IMR-90 (cell line): ENCODE measurements around the gene IFI44. TPM values are rescaled to one million over a fixed set of nuclear protein-coding genes. Genes with fewer than 3 reads are reported as not detected.

Source experiments
- ATAC-seq: fragments of 200-7000 bp; cut with Tn5 transposase; 2 replicates; pipeline ENCODE4 v1.9.1; 2020; ENCODE audit warnings: low read depth, mild to moderate bottlenecking, moderate library complexity
- BruUV-seq: library from RNA; stranded (reverse); fragments of 400-500 nt; replicated peaks from 2 replicates; lab custom pipeline; 2021; lab: Mats Ljungman, UMichigan
- CTCF ChIA-PET: fragments of 300-600 bp; formaldehyde crosslinking; extraction: SDS; loops from one replicate; lab custom pipeline; 2021; ENCODE audit warnings: antibody characterized with exemption; lab: Yijun Ruan, JAX
- POLR2A ChIA-PET: fragments of 300-600 bp; sonication (Branson Sonifier 250); formaldehyde crosslinking; loops from one replicate; lab custom pipeline; 2022; ENCODE audit warnings: antibody characterized with exemption; ENCODE audit not compliant: unreplicated experiment; lab: Charles Lee
- DNase-seq: peaks from one replicate; pipeline ENCODE4 v3.0.0; 2013
- H2AFZ ChIP-seq: replicated peaks from 2 replicates; pipeline ENCODE3; 2013; ENCODE audit warnings: low read length, mild to moderate bottlenecking; ENCODE audit not compliant: poor library complexity
- H2AK5ac ChIP-seq: 2 replicates; pipeline ENCODE4 v1.6.1; 2013; ENCODE audit warnings: low read depth, low read length, inconsistent platforms
- H2AK9ac ChIP-seq: replicated peaks from 2 replicates; pipeline ENCODE3; 2013; ENCODE audit warnings: mild to moderate bottlenecking, low read depth, low read length, moderate library complexity; ENCODE audit not compliant: poor library complexity
- H2BK120ac ChIP-seq: 2 replicates; pipeline ENCODE4 v1.6.1; 2013; ENCODE audit warnings: low read depth, low read length, inconsistent platforms
- H2BK15ac ChIP-seq: 3 replicates; pipeline ENCODE4 v1.6.1; 2013; ENCODE audit warnings: low read depth, low read length, inconsistent platforms
- H2BK20ac ChIP-seq: 2 replicates; pipeline ENCODE4 v1.6.1; 2013; ENCODE audit warnings: low read depth, mild to moderate bottlenecking, inconsistent platforms, low read length, moderate library complexity
- H2BK5ac ChIP-seq: 2 replicates; pipeline ENCODE4 v1.6.1; 2013; ENCODE audit warnings: mild to moderate bottlenecking, low read depth, low read length, inconsistent platforms; ENCODE audit not compliant: poor library complexity, severe bottlenecking
- H3K14ac ChIP-seq: replicated peaks from 2 replicates; pipeline ENCODE4 v1.6.1; 2013; ENCODE audit warnings: low read depth, low read length, inconsistent platforms
- H3K18ac ChIP-seq: 2 replicates; pipeline ENCODE4 v1.6.1; 2013; ENCODE audit warnings: low read depth, low read length, control low read depth
- H3K23ac ChIP-seq: 2 replicates; pipeline ENCODE4 v1.6.1; 2013; ENCODE audit warnings: low read depth, low read length, inconsistent platforms
- H3K27ac ChIP-seq: 2 replicates; pipeline ENCODE4 v1.5.1; 2013; ENCODE audit warnings: mild to moderate bottlenecking, control low read depth, low read length; ENCODE audit not compliant: insufficient read depth
- H3K27me3 ChIP-seq: 2 replicates; pipeline ENCODE4 v1.6.1; 2013; ENCODE audit warnings: low read length; ENCODE audit not compliant: control insufficient read depth, insufficient read depth
- H3K36me3 ChIP-seq: 2 replicates; pipeline ENCODE4 v1.6.1; 2013; ENCODE audit warnings: low read length, mixed read lengths; ENCODE audit not compliant: control insufficient read depth, insufficient read depth
- H3K4ac ChIP-seq: 2 replicates; pipeline ENCODE4 v1.6.1; 2013; ENCODE audit warnings: low read depth, low read length, inconsistent platforms
- H3K4me1 ChIP-seq: 2 replicates; pipeline ENCODE4 v1.6.1; 2013; ENCODE audit warnings: low read length, mixed read lengths; ENCODE audit not compliant: control insufficient read depth, insufficient read depth
- H3K4me2 ChIP-seq: 2 replicates; pipeline ENCODE4 v1.6.1; 2013; ENCODE audit warnings: low read depth, mild to moderate bottlenecking, control low read depth, low read length, moderate library complexity
- H3K4me3 ChIP-seq: 2 replicates; pipeline ENCODE4 v1.5.1; 2013; ENCODE audit warnings: low read depth, mild to moderate bottlenecking, control low read depth, low read length, moderate library complexity; ENCODE audit not compliant: insufficient read depth
- H3K56ac ChIP-seq: 2 replicates; pipeline ENCODE4 v1.6.1; 2013; ENCODE audit warnings: low read length, inconsistent platforms; ENCODE audit not compliant: insufficient read depth; ENCODE audit errors: extremely low read depth
- H3K79me1 ChIP-seq, 2 experiments: 2 replicates each; pipeline ENCODE4 v1.6.1; 2013; ENCODE audit warnings: low read length in 2 of 2, inconsistent platforms in 1 of 2, low read depth in 1 of 2
- H3K9ac ChIP-seq: 2 replicates; pipeline ENCODE4 v1.6.1; 2013; ENCODE audit warnings: low read depth, low read length, control low read depth
- H3K9me1 ChIP-seq: 2 replicates; pipeline ENCODE4 v1.6.1; 2013; ENCODE audit warnings: low read length, inconsistent platforms; ENCODE audit not compliant: insufficient read depth
- H3K9me3 ChIP-seq: 2 replicates; pipeline ENCODE4 v1.6.1; 2013; ENCODE audit warnings: low read length; ENCODE audit not compliant: control insufficient read depth, insufficient read depth
- H4K20me1 ChIP-seq: 2 replicates; pipeline ENCODE4 v1.6.1; 2013; ENCODE audit warnings: low read length, inconsistent platforms; ENCODE audit not compliant: insufficient read depth
- H4K5ac ChIP-seq: 2 replicates; pipeline ENCODE4 v1.6.1; 2013; ENCODE audit warnings: mild to moderate bottlenecking, low read depth, low read length, control low read depth
- H4K8ac ChIP-seq, 2 experiments: 2 replicates each; pipeline ENCODE4 v1.6.1; 2013; ENCODE audit warnings: low read depth in 2 of 2, low read length in 2 of 2, control low read depth in 1 of 2, inconsistent platforms in 1 of 2
- H4K91ac ChIP-seq: 2 replicates; pipeline ENCODE4 v1.6.1; 2013; ENCODE audit warnings: low read depth, low read length, inconsistent platforms; ENCODE audit not compliant: insufficient read depth
- BHLHE40 ChIP-seq: fragments of 150-350 bp; IDR thresholded peaks from 2 replicates; pipeline ENCODE4 v1.6.1; 2016; ENCODE audit warnings: mild to moderate bottlenecking, low read depth, low read length
- CEBPB ChIP-seq: IDR thresholded peaks from 2 replicates; pipeline ENCODE4 v1.6.1; 2012; ENCODE audit warnings: low read depth, low read length, improper control_type of control experiment
- CHD1 ChIP-seq: IDR thresholded peaks from 2 replicates; pipeline ENCODE4 v1.6.1; 2012; ENCODE audit warnings: low read depth, low read length, improper control_type of control experiment
- FOS ChIP-seq: fragments of 150-350 bp; IDR thresholded peaks from 2 replicates; pipeline ENCODE4 v1.6.1; 2016; ENCODE audit warnings: low read depth, low read length
- MAZ ChIP-seq: IDR thresholded peaks from 2 replicates; pipeline ENCODE4 v1.6.1; 2012; ENCODE audit warnings: low read depth, mild to moderate bottlenecking, low read length, improper control_type of control experiment, moderate library complexity, borderline replicate concordance
- MXI1 ChIP-seq: IDR thresholded peaks from 2 replicates; pipeline ENCODE4 v1.6.1; 2012; ENCODE audit warnings: low read depth, mild to moderate bottlenecking, low read length, moderate library complexity, borderline replicate concordance
- NFE2L2 ChIP-seq: fragments of 150-350 bp; IDR thresholded peaks from 2 replicates; pipeline ENCODE4 v1.6.1; 2016; ENCODE audit warnings: low read depth, mild to moderate bottlenecking, low read length
- RAD21 ChIP-seq: IDR thresholded peaks from 2 replicates; pipeline ENCODE4 v1.6.1; 2012; ENCODE audit warnings: low read length, improper control_type of control experiment
- RFX5 ChIP-seq: IDR thresholded peaks from 2 replicates; pipeline ENCODE4 v1.8.0; 2012; ENCODE audit warnings: low read depth, mild to moderate bottlenecking, low read length, moderate library complexity
- SMC3 ChIP-seq: fragments of 150-350 bp; IDR thresholded peaks from 2 replicates; pipeline ENCODE4 v1.6.1; 2016; ENCODE audit warnings: low read depth, mild to moderate bottlenecking, antibody characterized with exemption, low read length, moderate library complexity
- dilution Hi-C: fragments of 300-500 bp; cut with HindIII; formaldehyde crosslinking; loops from one replicate; pipeline ENCODE4 v1.14.3; 2018; ENCODE audit warnings: low sequenced_read_pairs; ENCODE audit not compliant: unreplicated experiment
- in situ Hi-C: fragments of 300-500 bp; cut with MboI; formaldehyde crosslinking; loops from 3 replicates; pipeline ENCODE4 v1.14.3; 2019; ENCODE audit warnings: low sequenced_read_pairs, inconsistent platforms, mixed read lengths
- intact Hi-C: fragments of 100-400 bp; cut with micrococcal nuclease; formaldehyde crosslinking; loops from 2 replicates; pipeline ENCODE4 v1.10.0; 2022
- polyA plus RNA-seq, 3 experiments: library from polyadenylated mRNA; depleted of rRNA; stranded (reverse); fragments of >200 nt; gene quantifications; 2 replicates each; pipeline ENCODE4 v1.2.3, GENCODE V29; 2012; ENCODE audit warnings: low replicate concordance in 1 of 3
- total RNA-seq: library from RNA; depleted of rRNA; stranded (reverse); fragments of >200 nt; gene quantifications from 2 replicates; pipeline ENCODE4 v1.2.3, GENCODE V29; 2012
- TF ChIP-seq, protein P1 (sequence below): fragments of 150-350 bp; IDR thresholded peaks from 2 replicates; pipeline ENCODE4 v1.6.1; 2017; ENCODE audit warnings: mild to moderate bottlenecking, antibody characterized with exemption, low read length, low read depth
- TF ChIP-seq, protein P2 (sequence below): conservative IDR thresholded peaks from 2 replicates; pipeline ENCODE4 v1.5.1; 2012; ENCODE audit warnings: mild to moderate bottlenecking, low read depth, low read length, improper control_type of control experiment
- TF ChIP-seq, protein P3 (sequence below): fragments of 150-350 bp; IDR thresholded peaks from 2 replicates; pipeline ENCODE4 v1.6.1; 2016; ENCODE audit warnings: low read depth, mild to moderate bottlenecking, low read length, moderate library complexity, borderline replicate concordance

IFI44 gene
- total and polyA plus RNA-seq, 2 of the 4 experiments (the other 2 are of a cell fraction): 2.2 to 2.7 TPM

DNA sequence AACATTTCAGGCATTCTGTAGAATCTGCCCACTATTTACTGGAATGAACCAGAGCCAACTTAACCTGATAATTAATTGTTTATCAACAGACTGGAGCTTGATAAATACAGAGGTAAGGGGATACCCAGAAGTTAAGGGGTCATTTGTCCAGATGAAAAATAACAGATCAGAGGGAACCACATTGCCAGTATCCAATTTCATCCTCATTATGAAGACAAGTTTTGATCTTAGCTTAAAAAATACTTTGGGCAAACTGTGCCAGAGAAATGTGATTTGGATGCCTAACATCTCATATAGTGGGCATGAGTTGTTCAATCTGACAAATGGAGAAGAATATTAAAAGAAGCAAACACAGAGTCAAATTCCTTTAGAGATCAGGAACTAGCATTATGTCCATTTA is 63.7 kb downstream of the IFI44 start:
- Histone ChIP-seq H3K14ac (no peak overlapping the region), H3K36me3 (no peaks in the 10 kb centered on the region), H2BK15ac (no peak overlapping the region), H2BK20ac (no peak overlapping the region), H2AK9ac (no peak overlapping the region), H3K9me3 (no peaks in the 10 kb centered on the region), H2BK120ac (no peak overlapping the region), H2AFZ (no peak overlapping the region), H4K8ac (no peak overlapping the region), H2BK5ac (no peak overlapping the region), H3K4ac (no peak overlapping the region), H3K79me1 (no peaks in the 10 kb centered on the region), H3K27me3 (no peaks in the 10 kb centered on the region), H3K9me1 (no peaks in the 10 kb centered on the region), H2AK5ac (no peak overlapping the region), H3K4me3 (no peak overlapping the region), H4K91ac (no peak overlapping the region), H3K9ac (no peak overlapping the region), H3K23ac (no peak overlapping the region), H3K4me2 (no peak overlapping the region), H3K56ac (no peak overlapping the region), H3K4me1 (peaks cover 7% of the 10 kb centered on the region), H4K20me1 (no peaks in the 10 kb centered on the region), H4K5ac (no peak overlapping the region), H3K27ac (no peak overlapping the region), H3K18ac (no peak overlapping the region)
- CTCF ChIA-PET: no interaction called here
- in situ Hi-C loops: no loop called here
- dilution Hi-C loops: no loop called here
- ATAC-seq (no peak), DNase-seq (no peak)
- no TSS peak for BruUV-seq
- POLR2A ChIA-PET: no interaction called here
- intact Hi-C loops: no loop called here
- TF ChIP-seq SMC3 (no peak), CEBPB (no peak), MXI1 (no peak), RFX5 (no peak), NFE2L2 (no peak), FOS (no peak), CHD1 (no peak), RAD21 (no peak), BHLHE40 (no peak), MAZ (no peak)
- TF ChIP-seq, protein P1, sequence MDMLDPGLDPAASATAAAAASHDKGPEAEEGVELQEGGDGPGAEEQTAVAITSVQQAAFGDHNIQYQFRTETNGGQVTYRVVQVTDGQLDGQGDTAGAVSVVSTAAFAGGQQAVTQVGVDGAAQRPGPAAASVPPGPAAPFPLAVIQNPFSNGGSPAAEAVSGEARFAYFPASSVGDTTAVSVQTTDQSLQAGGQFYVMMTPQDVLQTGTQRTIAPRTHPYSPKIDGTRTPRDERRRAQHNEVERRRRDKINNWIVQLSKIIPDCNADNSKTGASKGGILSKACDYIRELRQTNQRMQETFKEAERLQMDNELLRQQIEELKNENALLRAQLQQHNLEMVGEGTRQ: no peak
- TF ChIP-seq, protein P2, sequence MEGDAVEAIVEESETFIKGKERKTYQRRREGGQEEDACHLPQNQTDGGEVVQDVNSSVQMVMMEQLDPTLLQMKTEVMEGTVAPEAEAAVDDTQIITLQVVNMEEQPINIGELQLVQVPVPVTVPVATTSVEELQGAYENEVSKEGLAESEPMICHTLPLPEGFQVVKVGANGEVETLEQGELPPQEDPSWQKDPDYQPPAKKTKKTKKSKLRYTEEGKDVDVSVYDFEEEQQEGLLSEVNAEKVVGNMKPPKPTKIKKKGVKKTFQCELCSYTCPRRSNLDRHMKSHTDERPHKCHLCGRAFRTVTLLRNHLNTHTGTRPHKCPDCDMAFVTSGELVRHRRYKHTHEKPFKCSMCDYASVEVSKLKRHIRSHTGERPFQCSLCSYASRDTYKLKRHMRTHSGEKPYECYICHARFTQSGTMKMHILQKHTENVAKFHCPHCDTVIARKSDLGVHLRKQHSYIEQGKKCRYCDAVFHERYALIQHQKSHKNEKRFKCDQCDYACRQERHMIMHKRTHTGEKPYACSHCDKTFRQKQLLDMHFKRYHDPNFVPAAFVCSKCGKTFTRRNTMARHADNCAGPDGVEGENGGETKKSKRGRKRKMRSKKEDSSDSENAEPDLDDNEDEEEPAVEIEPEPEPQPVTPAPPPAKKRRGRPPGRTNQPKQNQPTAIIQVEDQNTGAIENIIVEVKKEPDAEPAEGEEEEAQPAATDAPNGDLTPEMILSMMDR: no peak
- TF ChIP-seq, protein P3, sequence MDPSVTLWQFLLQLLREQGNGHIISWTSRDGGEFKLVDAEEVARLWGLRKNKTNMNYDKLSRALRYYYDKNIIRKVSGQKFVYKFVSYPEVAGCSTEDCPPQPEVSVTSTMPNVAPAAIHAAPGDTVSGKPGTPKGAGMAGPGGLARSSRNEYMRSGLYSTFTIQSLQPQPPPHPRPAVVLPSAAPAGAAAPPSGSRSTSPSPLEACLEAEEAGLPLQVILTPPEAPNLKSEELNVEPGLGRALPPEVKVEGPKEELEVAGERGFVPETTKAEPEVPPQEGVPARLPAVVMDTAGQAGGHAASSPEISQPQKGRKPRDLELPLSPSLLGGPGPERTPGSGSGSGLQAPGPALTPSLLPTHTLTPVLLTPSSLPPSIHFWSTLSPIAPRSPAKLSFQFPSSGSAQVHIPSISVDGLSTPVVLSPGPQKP: no peak
